ENCODE measurements around the gene WFIKKN2. TPM values are rescaled to one million over a fixed set of nuclear protein-coding genes. Genes with fewer than 3 reads are reported as not detected.

The WFIKKN2 gene
- total and polyA plus RNA-seq, 2 of the 13 experiments (the other 11 are each of a cell fraction or from before 2014, with no cell fraction given) = not detected

DNA sequence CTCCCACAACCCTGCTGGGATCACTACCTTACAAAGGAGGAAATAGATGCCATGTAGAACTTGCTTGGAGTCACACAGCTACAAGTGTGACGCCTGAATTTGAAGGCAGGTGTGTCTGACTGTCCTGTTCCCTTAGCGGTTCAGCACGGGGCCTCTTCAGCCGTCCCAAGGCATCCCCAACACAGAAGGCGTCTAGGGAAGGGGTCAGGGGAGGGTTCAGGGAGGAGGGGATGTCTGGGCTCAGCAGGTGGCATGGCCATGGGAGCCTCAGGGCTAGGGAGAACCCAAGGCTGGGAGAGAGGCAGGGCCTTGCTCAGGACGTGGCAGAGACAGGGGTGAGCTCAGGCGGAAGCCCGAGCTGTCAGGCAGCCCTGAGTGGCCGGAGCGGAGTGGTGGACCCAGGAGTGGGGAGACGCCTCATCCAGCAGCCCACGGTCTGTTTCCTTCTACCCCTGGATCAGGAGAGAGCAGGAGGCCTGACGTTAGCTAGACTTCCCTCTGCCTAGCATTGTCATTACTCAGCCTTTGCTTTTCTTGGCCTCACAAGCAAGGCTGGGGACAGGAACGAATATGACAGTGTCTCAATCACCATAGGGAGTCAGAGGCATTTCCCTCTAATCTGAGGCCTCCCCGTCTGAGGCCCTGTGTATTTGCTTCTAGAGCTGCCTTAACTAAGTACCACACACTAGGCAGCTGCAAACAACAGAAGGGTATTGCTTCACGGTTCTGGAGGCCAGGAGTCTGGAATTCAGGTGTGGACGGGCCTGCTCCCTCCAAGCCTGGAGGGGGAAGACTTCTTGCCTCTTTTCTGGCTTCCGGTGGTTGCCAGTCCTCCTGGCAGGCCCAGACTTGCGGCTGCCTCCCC lies 36.7 kb upstream of the WFIKKN2 start:
- POLR2A ChIA-PET = no interaction called here
- Histone ChIP-seq H3K9me3 (ENCODE audit: low read length) (no peaks in the 10 kb centered on the region), H3K79me2 (ENCODE audit: insufficient read depth, low read length) (no peaks in the 10 kb centered on the region), H3K36me3 (replicated peaks in 1 of 2; ENCODE audit: control insufficient read depth in 1 of 2, insufficient read depth in 2 of 2, low read length in 2 of 2) (no peaks in the 10 kb centered on the region), H3K27ac (ENCODE audit: extremely low read length, insufficient read depth, low read length) (no peak overlapping the region), H4K20me1 (ENCODE audit: insufficient read depth, low read length) (no peaks in the 10 kb centered on the region), H3K27me3 (ENCODE audit: control insufficient read depth in 1 of 2, insufficient read depth in 2 of 2, low read length in 2 of 2) (peaks cover 3 to 41% of the 10 kb centered on the region in 2 experiments; a peak in 4 of 5 replicates), H3K4me3 (replicated peaks in 1 of 3; ENCODE audit: insufficient read depth in 1 of 3, low read depth in 2 of 3, low read length in 3 of 3) (peak overlapping the region in 1 of 3 experiments; percentile 49; a peak in 1 of 6 replicates), H3K4me2 (ENCODE audit: low read depth, low read length) (peak overlapping the region; percentile 59), H3K9ac (ENCODE audit: insufficient read depth, low read depth, low read length) (no peak overlapping the region), H3K4me1 (ENCODE audit: insufficient read depth, low read length) (peaks cover 64% of the 10 kb centered on the region), H2AFZ (ENCODE audit: low read length) (no peak overlapping the region)
- CTCF ChIA-PET (ENCODE audit: low intra/inter-chr PET ratio, low total read pairs) = no interaction called here
- ATAC-seq (peak; percentile 55), DNase-seq (ENCODE audit: low spot score) (no peak), FAIRE-seq (no peak)
- intact Hi-C loops (cut with micrococcal nuclease; ENCODE audit: unreplicated experiment) (no loop called here), in situ Hi-C loops (cut with HindIII; ENCODE audit: extremely low pct_ligation_motif_present, low pct_unique_long_range_greater_than_20kb) (no loop called here)
- no TSS peak for BruUV-seq (replicated peaks)
- 16% methylated on average over 12 of the region's 19 CpGs for WGBS (ENCODE audit: low lambda C conversion rate)
- TF ChIP-seq HMGA1 (CRISPR knock-in tag; conservative IDR thresholded peaks at IDR 0.05) (no peak), ETV6 (CRISPR knock-in tag; conservative IDR thresholded peaks at IDR 0.05) (no peak), ZNF580 (CRISPR knock-in tag; IDR thresholded peaks at IDR 0.05; ENCODE audit: borderline replicate concordance, low read depth) (no peak), ZNF253 (CRISPR knock-in tag; IDR thresholded peaks at IDR 0.05; ENCODE audit: borderline replicate concordance) (no peak), ZNF883 (CRISPR knock-in tag; IDR thresholded peaks at IDR 0.05; ENCODE audit: not compliant biosample characterization) (no peak), NFATC3 (CRISPR knock-in tag; IDR thresholded peaks at IDR 0.05) (no peak), HNF1B (CRISPR knock-in tag; IDR thresholded peaks at IDR 0.05) (0 out of 2 replicates have a peak, but pooled peaks have one; percentile 38), NRL (CRISPR knock-in tag; IDR thresholded peaks at IDR 0.05; ENCODE audit: borderline replicate concordance) (no peak), ZFY (CRISPR knock-in tag; IDR thresholded peaks at IDR 0.05) (peak; percentile 16; the same call in 1 of the 2 replicates), REL (CRISPR knock-in tag; conservative IDR thresholded peaks at IDR 0.05) (no peak), GTF3A (CRISPR knock-in tag; conservative IDR thresholded peaks at IDR 0.05) (no peak), ZNF768 (CRISPR knock-in tag; IDR thresholded peaks at IDR 0.05) (no peak), ZMAT5 (CRISPR knock-in tag; IDR thresholded peaks at IDR 0.05; ENCODE audit: borderline replicate concordance, low read depth) (no peak), ISX (CRISPR knock-in tag; conservative IDR thresholded peaks at IDR 0.05) (no peak), ZNF430 (CRISPR knock-in tag; IDR thresholded peaks at IDR 0.05) (no peak)
- TF ChIP-seq, protein P1, sequence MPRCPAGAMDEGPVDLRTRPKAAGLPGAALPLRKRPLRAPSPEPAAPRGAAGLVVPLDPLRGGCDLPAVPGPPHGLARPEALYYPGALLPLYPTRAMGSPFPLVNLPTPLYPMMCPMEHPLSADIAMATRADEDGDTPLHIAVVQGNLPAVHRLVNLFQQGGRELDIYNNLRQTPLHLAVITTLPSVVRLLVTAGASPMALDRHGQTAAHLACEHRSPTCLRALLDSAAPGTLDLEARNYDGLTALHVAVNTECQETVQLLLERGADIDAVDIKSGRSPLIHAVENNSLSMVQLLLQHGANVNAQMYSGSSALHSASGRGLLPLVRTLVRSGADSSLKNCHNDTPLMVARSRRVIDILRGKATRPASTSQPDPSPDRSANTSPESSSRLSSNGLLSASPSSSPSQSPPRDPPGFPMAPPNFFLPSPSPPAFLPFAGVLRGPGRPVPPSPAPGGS (CRISPR knock-in tag; IDR thresholded peaks at IDR 0.05) = no peak
- TF ChIP-seq, protein P2, sequence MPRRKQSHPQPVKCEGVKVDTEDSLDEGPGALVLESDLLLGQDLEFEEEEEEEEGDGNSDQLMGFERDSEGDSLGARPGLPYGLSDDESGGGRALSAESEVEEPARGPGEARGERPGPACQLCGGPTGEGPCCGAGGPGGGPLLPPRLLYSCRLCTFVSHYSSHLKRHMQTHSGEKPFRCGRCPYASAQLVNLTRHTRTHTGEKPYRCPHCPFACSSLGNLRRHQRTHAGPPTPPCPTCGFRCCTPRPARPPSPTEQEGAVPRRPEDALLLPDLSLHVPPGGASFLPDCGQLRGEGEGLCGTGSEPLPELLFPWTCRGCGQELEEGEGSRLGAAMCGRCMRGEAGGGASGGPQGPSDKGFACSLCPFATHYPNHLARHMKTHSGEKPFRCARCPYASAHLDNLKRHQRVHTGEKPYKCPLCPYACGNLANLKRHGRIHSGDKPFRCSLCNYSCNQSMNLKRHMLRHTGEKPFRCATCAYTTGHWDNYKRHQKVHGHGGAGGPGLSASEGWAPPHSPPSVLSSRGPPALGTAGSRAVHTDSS (CRISPR knock-in tag; conservative IDR thresholded peaks at IDR 0.05) = no peak
- TF ChIP-seq, protein P3, sequence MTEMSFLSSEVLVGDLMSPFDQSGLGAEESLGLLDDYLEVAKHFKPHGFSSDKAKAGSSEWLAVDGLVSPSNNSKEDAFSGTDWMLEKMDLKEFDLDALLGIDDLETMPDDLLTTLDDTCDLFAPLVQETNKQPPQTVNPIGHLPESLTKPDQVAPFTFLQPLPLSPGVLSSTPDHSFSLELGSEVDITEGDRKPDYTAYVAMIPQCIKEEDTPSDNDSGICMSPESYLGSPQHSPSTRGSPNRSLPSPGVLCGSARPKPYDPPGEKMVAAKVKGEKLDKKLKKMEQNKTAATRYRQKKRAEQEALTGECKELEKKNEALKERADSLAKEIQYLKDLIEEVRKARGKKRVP (CRISPR knock-in tag; IDR thresholded peaks at IDR 0.05) = no peak
